IMR-90 (cell line): ENCODE measurements around the gene TMEM114. TPM values are rescaled to one million over a fixed set of nuclear protein-coding genes. Genes with fewer than 3 reads are reported as not detected.

Experiments
- ATAC-seq: fragments of 200-7000 bp; cut with Tn5 transposase; 2 replicates; pipeline ENCODE4 v1.9.1; 2020; ENCODE audit warnings: low read depth, mild to moderate bottlenecking, moderate library complexity
- BruUV-seq: library from RNA; stranded (reverse); fragments of 400-500 nt; replicated peaks from 2 replicates; lab custom pipeline; 2021; lab: Mats Ljungman, UMichigan
- CTCF ChIA-PET: fragments of 300-600 bp; formaldehyde crosslinking; extraction: SDS; loops from one replicate; lab custom pipeline; 2021; ENCODE audit warnings: antibody characterized with exemption; lab: Yijun Ruan, JAX
- POLR2A ChIA-PET: fragments of 300-600 bp; sonication (Branson Sonifier 250); formaldehyde crosslinking; loops from one replicate; lab custom pipeline; 2022; ENCODE audit warnings: antibody characterized with exemption; ENCODE audit not compliant: unreplicated experiment; lab: Charles Lee
- DNase-seq: peaks from one replicate; pipeline ENCODE4 v3.0.0; 2013
- H2AFZ ChIP-seq: replicated peaks from 2 replicates; pipeline ENCODE3; 2013; ENCODE audit warnings: low read length, mild to moderate bottlenecking; ENCODE audit not compliant: poor library complexity
- H2AK5ac ChIP-seq: 2 replicates; pipeline ENCODE4 v1.6.1; 2013; ENCODE audit warnings: low read depth, low read length, inconsistent platforms
- H2AK9ac ChIP-seq: replicated peaks from 2 replicates; pipeline ENCODE3; 2013; ENCODE audit warnings: mild to moderate bottlenecking, low read depth, low read length, moderate library complexity; ENCODE audit not compliant: poor library complexity
- H2BK120ac ChIP-seq: 2 replicates; pipeline ENCODE4 v1.6.1; 2013; ENCODE audit warnings: low read depth, low read length, inconsistent platforms
- H2BK15ac ChIP-seq: 3 replicates; pipeline ENCODE4 v1.6.1; 2013; ENCODE audit warnings: low read depth, low read length, inconsistent platforms
- H2BK20ac ChIP-seq: 2 replicates; pipeline ENCODE4 v1.6.1; 2013; ENCODE audit warnings: low read depth, mild to moderate bottlenecking, inconsistent platforms, low read length, moderate library complexity
- H2BK5ac ChIP-seq: 2 replicates; pipeline ENCODE4 v1.6.1; 2013; ENCODE audit warnings: mild to moderate bottlenecking, low read depth, low read length, inconsistent platforms; ENCODE audit not compliant: poor library complexity, severe bottlenecking
- H3K14ac ChIP-seq: replicated peaks from 2 replicates; pipeline ENCODE4 v1.6.1; 2013; ENCODE audit warnings: low read depth, low read length, inconsistent platforms
- H3K18ac ChIP-seq: 2 replicates; pipeline ENCODE4 v1.6.1; 2013; ENCODE audit warnings: low read depth, low read length, control low read depth
- H3K23ac ChIP-seq: 2 replicates; pipeline ENCODE4 v1.6.1; 2013; ENCODE audit warnings: low read depth, low read length, inconsistent platforms
- H3K27ac ChIP-seq: 2 replicates; pipeline ENCODE4 v1.5.1; 2013; ENCODE audit warnings: mild to moderate bottlenecking, control low read depth, low read length; ENCODE audit not compliant: insufficient read depth
- H3K27me3 ChIP-seq: 2 replicates; pipeline ENCODE4 v1.6.1; 2013; ENCODE audit warnings: low read length; ENCODE audit not compliant: control insufficient read depth, insufficient read depth
- H3K36me3 ChIP-seq: 2 replicates; pipeline ENCODE4 v1.6.1; 2013; ENCODE audit warnings: low read length, mixed read lengths; ENCODE audit not compliant: control insufficient read depth, insufficient read depth
- H3K4ac ChIP-seq: 2 replicates; pipeline ENCODE4 v1.6.1; 2013; ENCODE audit warnings: low read depth, low read length, inconsistent platforms
- H3K4me1 ChIP-seq: 2 replicates; pipeline ENCODE4 v1.6.1; 2013; ENCODE audit warnings: low read length, mixed read lengths; ENCODE audit not compliant: control insufficient read depth, insufficient read depth
- H3K4me2 ChIP-seq: 2 replicates; pipeline ENCODE4 v1.6.1; 2013; ENCODE audit warnings: low read depth, mild to moderate bottlenecking, control low read depth, low read length, moderate library complexity
- H3K4me3 ChIP-seq: 2 replicates; pipeline ENCODE4 v1.5.1; 2013; ENCODE audit warnings: low read depth, mild to moderate bottlenecking, control low read depth, low read length, moderate library complexity; ENCODE audit not compliant: insufficient read depth
- H3K56ac ChIP-seq: 2 replicates; pipeline ENCODE4 v1.6.1; 2013; ENCODE audit warnings: low read length, inconsistent platforms; ENCODE audit not compliant: insufficient read depth; ENCODE audit errors: extremely low read depth
- H3K79me1 ChIP-seq, 2 experiments: 2 replicates each; pipeline ENCODE4 v1.6.1; 2013; ENCODE audit warnings: low read length in 2 of 2, inconsistent platforms in 1 of 2, low read depth in 1 of 2
- H3K9ac ChIP-seq: 2 replicates; pipeline ENCODE4 v1.6.1; 2013; ENCODE audit warnings: low read depth, low read length, control low read depth
- H3K9me1 ChIP-seq: 2 replicates; pipeline ENCODE4 v1.6.1; 2013; ENCODE audit warnings: low read length, inconsistent platforms; ENCODE audit not compliant: insufficient read depth
- H3K9me3 ChIP-seq: 2 replicates; pipeline ENCODE4 v1.6.1; 2013; ENCODE audit warnings: low read length; ENCODE audit not compliant: control insufficient read depth, insufficient read depth
- H4K20me1 ChIP-seq: 2 replicates; pipeline ENCODE4 v1.6.1; 2013; ENCODE audit warnings: low read length, inconsistent platforms; ENCODE audit not compliant: insufficient read depth
- H4K5ac ChIP-seq: 2 replicates; pipeline ENCODE4 v1.6.1; 2013; ENCODE audit warnings: mild to moderate bottlenecking, low read depth, low read length, control low read depth
- H4K8ac ChIP-seq, 2 experiments: 2 replicates each; pipeline ENCODE4 v1.6.1; 2013; ENCODE audit warnings: low read depth in 2 of 2, low read length in 2 of 2, control low read depth in 1 of 2, inconsistent platforms in 1 of 2
- H4K91ac ChIP-seq: 2 replicates; pipeline ENCODE4 v1.6.1; 2013; ENCODE audit warnings: low read depth, low read length, inconsistent platforms; ENCODE audit not compliant: insufficient read depth
- BHLHE40 ChIP-seq: fragments of 150-350 bp; IDR thresholded peaks from 2 replicates; pipeline ENCODE4 v1.6.1; 2016; ENCODE audit warnings: mild to moderate bottlenecking, low read depth, low read length
- CEBPB ChIP-seq: IDR thresholded peaks from 2 replicates; pipeline ENCODE4 v1.6.1; 2012; ENCODE audit warnings: low read depth, low read length, improper control_type of control experiment
- CHD1 ChIP-seq: IDR thresholded peaks from 2 replicates; pipeline ENCODE4 v1.6.1; 2012; ENCODE audit warnings: low read depth, low read length, improper control_type of control experiment
- CTCF ChIP-seq: conservative IDR thresholded peaks from 2 replicates; pipeline ENCODE4 v1.5.1; 2012; ENCODE audit warnings: mild to moderate bottlenecking, low read depth, low read length, improper control_type of control experiment
- FOS ChIP-seq: fragments of 150-350 bp; IDR thresholded peaks from 2 replicates; pipeline ENCODE4 v1.6.1; 2016; ENCODE audit warnings: low read depth, low read length
- MAFK ChIP-seq: IDR thresholded peaks from 2 replicates; pipeline ENCODE4 v1.6.1; 2012; ENCODE audit warnings: low read depth, low read length, improper control_type of control experiment
- MAZ ChIP-seq: IDR thresholded peaks from 2 replicates; pipeline ENCODE4 v1.6.1; 2012; ENCODE audit warnings: low read depth, mild to moderate bottlenecking, low read length, improper control_type of control experiment, moderate library complexity, borderline replicate concordance
- MXI1 ChIP-seq: IDR thresholded peaks from 2 replicates; pipeline ENCODE4 v1.6.1; 2012; ENCODE audit warnings: low read depth, mild to moderate bottlenecking, low read length, moderate library complexity, borderline replicate concordance
- NFE2L2 ChIP-seq: fragments of 150-350 bp; IDR thresholded peaks from 2 replicates; pipeline ENCODE4 v1.6.1; 2016; ENCODE audit warnings: low read depth, mild to moderate bottlenecking, low read length
- POLR2A ChIP-seq: IDR thresholded peaks from 2 replicates; pipeline ENCODE4 v1.6.1; 2012; ENCODE audit warnings: mild to moderate bottlenecking, low read depth, low read length
- RAD21 ChIP-seq: IDR thresholded peaks from 2 replicates; pipeline ENCODE4 v1.6.1; 2012; ENCODE audit warnings: low read length, improper control_type of control experiment
- RCOR1 ChIP-seq: IDR thresholded peaks from 2 replicates; pipeline ENCODE4 v1.6.1; 2012; ENCODE audit warnings: mild to moderate bottlenecking, low read length, improper control_type of control experiment; ENCODE audit not compliant: insufficient replicate concordance
- RFX5 ChIP-seq: IDR thresholded peaks from 2 replicates; pipeline ENCODE4 v1.8.0; 2012; ENCODE audit warnings: low read depth, mild to moderate bottlenecking, low read length, moderate library complexity
- SMC3 ChIP-seq: fragments of 150-350 bp; IDR thresholded peaks from 2 replicates; pipeline ENCODE4 v1.6.1; 2016; ENCODE audit warnings: low read depth, mild to moderate bottlenecking, antibody characterized with exemption, low read length, moderate library complexity
- USF2 ChIP-seq: fragments of 150-350 bp; IDR thresholded peaks from 2 replicates; pipeline ENCODE4 v1.6.1; 2017; ENCODE audit warnings: mild to moderate bottlenecking, antibody characterized with exemption, low read length, low read depth
- WGBS, 2 experiments: methylation state at CpG; one replicate each; pipeline versions ENCODE4 v1.1.5 to v1.1.7; 2013; ENCODE audit warnings: missing lambda C conversion rate in 2 of 2; ENCODE audit not compliant: insufficient read length in 1 of 2; ENCODE audit errors: extremely low coverage in 2 of 2; 5-methylcytosine and 5-hydroxymethylcytosine counted together
- dilution Hi-C: fragments of 300-500 bp; cut with HindIII; formaldehyde crosslinking; loops from one replicate; pipeline ENCODE4 v1.14.3; 2018; ENCODE audit warnings: low sequenced_read_pairs; ENCODE audit not compliant: unreplicated experiment
- in situ Hi-C: fragments of 300-500 bp; cut with MboI; formaldehyde crosslinking; loops from 3 replicates; pipeline ENCODE4 v1.14.3; 2019; ENCODE audit warnings: low sequenced_read_pairs, inconsistent platforms, mixed read lengths
- intact Hi-C: fragments of 100-400 bp; cut with micrococcal nuclease; formaldehyde crosslinking; loops from 2 replicates; pipeline ENCODE4 v1.10.0; 2022
- polyA plus RNA-seq, 3 experiments: library from polyadenylated mRNA; depleted of rRNA; stranded (reverse); fragments of >200 nt; gene quantifications; 2 replicates each; pipeline ENCODE4 v1.2.3, GENCODE V29; 2012; ENCODE audit warnings: low replicate concordance in 1 of 3
- total RNA-seq: library from RNA; depleted of rRNA; stranded (reverse); fragments of >200 nt; gene quantifications from 2 replicates; pipeline ENCODE4 v1.2.3, GENCODE V29; 2012

Gene TMEM114
- total and polyA plus RNA-seq, 2 of the 4 experiments (the other 2 are of a cell fraction) = not detected

DNA sequence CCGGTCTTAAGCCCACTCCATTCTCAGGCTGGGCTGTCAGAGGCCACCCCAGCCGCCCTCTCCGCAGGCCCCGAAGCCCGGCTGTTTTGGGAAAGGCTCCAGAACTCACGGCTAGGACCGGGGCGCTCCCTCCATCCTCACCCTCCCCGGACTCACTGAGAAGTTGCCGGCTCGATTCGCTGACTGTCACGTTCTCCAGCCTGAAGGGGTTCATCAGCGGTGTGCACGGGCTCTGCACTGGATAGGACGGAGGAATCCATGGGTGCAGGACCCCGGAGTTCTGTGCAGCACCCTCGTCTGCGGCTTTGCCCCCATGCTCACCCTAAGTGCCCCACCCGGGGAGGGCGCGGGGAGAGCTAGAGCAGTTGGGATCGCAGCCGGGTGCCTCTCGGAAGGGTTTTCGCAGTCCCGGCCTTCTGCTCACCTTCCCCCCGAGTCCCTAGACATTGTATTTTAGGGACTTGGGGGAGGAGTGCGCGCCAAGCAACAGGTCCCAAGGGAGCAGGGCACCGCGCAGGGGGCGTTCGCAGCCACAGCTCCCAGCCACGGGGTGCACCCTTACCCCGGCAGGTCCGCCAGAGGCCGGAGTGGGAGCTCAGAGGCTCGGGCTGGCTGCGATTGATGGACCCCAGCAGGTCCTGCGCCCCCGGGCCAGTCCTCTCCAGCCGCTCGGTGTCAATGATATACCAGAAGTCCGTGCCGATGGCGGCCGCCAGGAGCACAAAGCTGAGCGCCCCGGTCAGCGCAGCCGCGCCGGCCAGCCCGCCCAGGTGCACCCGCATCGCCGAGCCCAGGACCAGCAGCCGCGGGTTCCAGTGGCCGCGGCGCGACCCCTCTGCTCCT is 1.0 kb downstream of the TMEM114 start:
- H3K9me3 ChIP-seq = peaks cover 2% of the 10 kb centered on the region; the same call in 1 of the 2 replicates
- no peaks in the 10 kb centered on the region for H3K36me3 ChIP-seq
- H4K8ac ChIP-seq = no peak overlapping the region
- dilution Hi-C loops (no loop called here), intact Hi-C loops (no loop called here), in situ Hi-C loops (no loop called here)
- H3K27ac ChIP-seq = no peak overlapping the region
- ATAC-seq (no peak; the same call in 1 of the 2 replicates), DNase-seq (no peak)
- no peak overlapping the region for H3K4me2 ChIP-seq
- H2AFZ ChIP-seq = no peak overlapping the region
- H2BK5ac ChIP-seq = no peak overlapping the region
- H3K23ac ChIP-seq = no peak overlapping the region
- CTCF ChIA-PET = no interaction called here
- BruUV-seq = no TSS peak
- H3K18ac ChIP-seq = no peak overlapping the region
- H3K4ac ChIP-seq = no peak overlapping the region
- no peak overlapping the region for H3K9ac ChIP-seq
- no peak overlapping the region for H3K4me3 ChIP-seq
- no peak overlapping the region for H3K56ac ChIP-seq
- no peak overlapping the region for H2AK9ac ChIP-seq
- no peaks in the 10 kb centered on the region for H3K79me1 ChIP-seq
- H2AK5ac ChIP-seq = no peak overlapping the region
- H3K14ac ChIP-seq = no peak overlapping the region
- no peaks in the 10 kb centered on the region for H3K4me1 ChIP-seq
- 1% methylated on average over 47 of the region's 64 CpGs; no CpG with 5 or more reads in 1 of the 2 experiments for WGBS, 2 experiments
- H2BK20ac ChIP-seq = no peak overlapping the region
- H4K5ac ChIP-seq = no peak overlapping the region
- no peaks in the 10 kb centered on the region for H4K20me1 ChIP-seq
- no peak overlapping the region for H4K91ac ChIP-seq
- H3K9me1 ChIP-seq = no peaks in the 10 kb centered on the region
- H3K27me3 ChIP-seq = peaks cover 32% of the 10 kb centered on the region
- POLR2A ChIA-PET = no interaction called here
- no peak overlapping the region for H2BK120ac ChIP-seq
- H2BK15ac ChIP-seq = no peak overlapping the region
- TF ChIP-seq RFX5 (no peak), SMC3 (no peak), MXI1 (no peak), MAFK (no peak), BHLHE40 (no peak), CTCF (no peak), CEBPB (no peak), MAZ (no peak), RCOR1 (no peak), NFE2L2 (no peak), FOS (no peak), CHD1 (no peak), USF2 (no peak), RAD21 (no peak), POLR2A (no peak)
